Pancreas (tissue), 10 donors: ENCODE results near the gene ZNF487. TPM values are rescaled to one million over a fixed set of nuclear protein-coding genes. Genes with fewer than 3 reads are reported as not detected.

Experiments used
- ATAC-seq, 4 donors: fragments of 200-7000 bp; cut with Tn5 transposase; one replicate each; pipeline versions ENCODE4 v1.8.0 to v1.9.1; 2020; ENCODE audit warnings: mild to moderate bottlenecking in 4 of 4, moderate library complexity in 4 of 4
- DNase-seq, 6 donors: peaks; one replicate each; pipeline ENCODE4 v3.0.0-alpha.2; 2020
- FAIRE-seq: peaks from 2 replicates; lab custom pipeline; 2012; peaks lifted over from hg19 to GRCh38; lab: Jason Lieb, UNC
- H3K27ac ChIP-seq, 4 donors: fragments of 200-600 bp; sonication (generic); 1 replicate in 3 of 4; 2 replicates in 1 of 4; pipeline versions ENCODE4 v1.5.0 to v1.8.0; 2020
- H3K27me3 ChIP-seq, 4 donors: fragments of 200-600 bp; one replicate each; pipeline ENCODE4 v1.8.0; 2021
- H3K36me3 ChIP-seq, 3 donors: fragments of 200-600 bp; sonication (generic) in 1 of 3; one replicate each; pipeline versions ENCODE4 v1.5.0 to v1.8.0; 2020 to 2021
- H3K4me1 ChIP-seq, 3 donors: fragments of 200-600 bp; one replicate each; pipeline ENCODE4 v1.8.0; 2021
- H3K4me3 ChIP-seq, 4 donors: fragments of 200-600 bp; sonication (generic) in 2 of 4; one replicate each; pipeline versions ENCODE4 v1.5.0 to v1.8.0; 2020 to 2021
- H3K9me3 ChIP-seq, 4 donors: fragments of 200-600 bp; one replicate each; pipeline ENCODE4 v1.8.0; 2021
- WGBS, 2 donors: extraction: QIAGEN DNeasy Blood & Tissue Kit; methylation state at CpG; one replicate each; pipeline ENCODE4 v1.1.7; 2013; 5-methylcytosine and 5-hydroxymethylcytosine counted together
- intact Hi-C, 3 donors: fragments of 100-400 bp; cut with DNase I; formaldehyde crosslinking; loops; one replicate each; pipeline versions ENCODE4 v1.11.1 to v1.14.2; 2022
- polyA plus RNA-seq, 2 donors: library from polyadenylated mRNA; stranded (reverse); fragments of 200-250 nt; gene quantifications; one replicate each; pipeline ENCODE4 v1.2.3, GENCODE V29; 2013
- total RNA-seq, 6 donors: library from RNA; stranded (reverse); fragmentation: NEBNext Ultra II Directional in 4 of 6; extraction: Animal tissue kit (Norgen Biotek cat#: 25700) in 4 of 6; gene quantifications; one replicate each; pipeline versions ENCODE4 v1.2.1 to v1.2.4, GENCODE V29; 2021 to 2023
- TF ChIP-seq, protein P1 (sequence below), 4 donors: fragments of 200-600 bp; sonication (generic) in 3 of 4; IDR thresholded peaks; one replicate each; pipeline versions ENCODE4 v1.5.0 to v1.8.0; 2021; ENCODE audit warnings: antibody characterized with exemption in 4 of 4
- donor health status: healthy with polysubstance abuse.
- donor health status: DM: no; HTN: no; CAD: no; lungs with moderate emphysema.
- donor health status: DM: no; HTN: no; CAD: no.
- donor health status: control.
- donor health status: control.
- donor health status: Bipolar disorder and iron deficiency.
- donor health status: DM: yes; HTN: yes; CAD: no.
- donor health status: DM: no; HTN: no; CAD: no.
- donor health status: DM: no; HTN: no; CAD: no.
- donor health status: DM: yes; HTN: yes; CAD: no.

ZNF487 gene
- total and polyA plus RNA-seq, 8 donors: 0.85 to 5.0 (median 2.0) TPM

DNA sequence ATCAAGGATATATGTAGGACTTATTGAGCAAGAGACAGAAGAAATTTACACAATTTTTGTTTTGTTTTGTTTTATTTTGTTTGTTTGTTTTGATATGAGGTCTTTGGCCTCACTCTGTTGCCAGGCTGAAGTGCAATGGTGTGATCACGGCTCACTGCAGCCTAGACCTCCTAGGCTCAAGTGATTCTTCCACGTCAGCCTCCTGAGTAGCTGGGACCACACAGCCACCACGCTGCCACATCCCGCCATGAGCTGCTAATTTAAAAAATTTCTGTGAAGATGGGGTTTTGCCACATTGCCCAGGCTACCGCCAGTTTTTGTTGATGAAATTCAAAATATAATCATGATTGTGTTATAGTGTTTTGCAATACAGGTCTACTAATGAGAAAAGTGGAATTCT, 54.9 kb downstream of the ZNF487 start:
- no peak for FAIRE-seq
- Histone ChIP-seq H3K4me3 (no peak overlapping the region), H3K36me3 (no peaks in the 10 kb centered on the region), H3K27me3 (no peaks in the 10 kb centered on the region), H3K9me3 (no peaks in the 10 kb centered on the region), H3K4me1 (no peaks in the 10 kb centered on the region), H3K27ac (no peak overlapping the region)
- intact Hi-C loops: no loop called here
- ATAC-seq: no peak
- DNase-seq: no peak
- TF ChIP-seq, protein P1, sequence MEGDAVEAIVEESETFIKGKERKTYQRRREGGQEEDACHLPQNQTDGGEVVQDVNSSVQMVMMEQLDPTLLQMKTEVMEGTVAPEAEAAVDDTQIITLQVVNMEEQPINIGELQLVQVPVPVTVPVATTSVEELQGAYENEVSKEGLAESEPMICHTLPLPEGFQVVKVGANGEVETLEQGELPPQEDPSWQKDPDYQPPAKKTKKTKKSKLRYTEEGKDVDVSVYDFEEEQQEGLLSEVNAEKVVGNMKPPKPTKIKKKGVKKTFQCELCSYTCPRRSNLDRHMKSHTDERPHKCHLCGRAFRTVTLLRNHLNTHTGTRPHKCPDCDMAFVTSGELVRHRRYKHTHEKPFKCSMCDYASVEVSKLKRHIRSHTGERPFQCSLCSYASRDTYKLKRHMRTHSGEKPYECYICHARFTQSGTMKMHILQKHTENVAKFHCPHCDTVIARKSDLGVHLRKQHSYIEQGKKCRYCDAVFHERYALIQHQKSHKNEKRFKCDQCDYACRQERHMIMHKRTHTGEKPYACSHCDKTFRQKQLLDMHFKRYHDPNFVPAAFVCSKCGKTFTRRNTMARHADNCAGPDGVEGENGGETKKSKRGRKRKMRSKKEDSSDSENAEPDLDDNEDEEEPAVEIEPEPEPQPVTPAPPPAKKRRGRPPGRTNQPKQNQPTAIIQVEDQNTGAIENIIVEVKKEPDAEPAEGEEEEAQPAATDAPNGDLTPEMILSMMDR (IDR thresholded peaks at IDR 0.05): no peak
- 89 to 93% methylated on average over 5 of the region's 5 CpGs for WGBS, 2 donors

DNA sequence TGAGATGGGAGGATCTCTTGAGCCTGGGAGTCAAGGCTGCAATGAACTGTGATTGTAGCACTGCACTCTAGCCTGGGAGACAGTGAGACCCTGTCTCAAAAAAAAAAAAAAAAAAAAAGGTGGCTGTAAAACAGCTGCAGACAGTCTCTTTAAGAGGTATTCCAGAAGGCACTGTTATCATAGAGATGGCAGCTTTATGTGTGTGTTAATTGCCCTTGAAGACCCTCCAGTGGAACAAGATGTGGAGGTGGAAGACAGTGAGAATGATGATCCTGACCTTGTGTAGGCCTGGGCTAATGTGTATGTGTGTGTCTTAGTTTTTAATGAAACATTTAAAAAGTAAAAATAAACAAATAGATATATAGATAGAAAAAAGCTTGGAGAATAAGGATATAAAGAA, 66.0 kb downstream of the ZNF487 start:
- Histone ChIP-seq H3K27ac (no peak overlapping the region), H3K4me3 (no peak overlapping the region), H3K27me3 (no peaks in the 10 kb centered on the region), H3K36me3 (no peaks in the 10 kb centered on the region), H3K4me1 (no peaks in the 10 kb centered on the region), H3K9me3 (no peaks in the 10 kb centered on the region)
- no peak for DNase-seq
- FAIRE-seq: no peak
- TF ChIP-seq, protein P1 (IDR thresholded peaks at IDR 0.05): no peak
- intact Hi-C loops: no loop called here
- no peak for ATAC-seq

DNA sequence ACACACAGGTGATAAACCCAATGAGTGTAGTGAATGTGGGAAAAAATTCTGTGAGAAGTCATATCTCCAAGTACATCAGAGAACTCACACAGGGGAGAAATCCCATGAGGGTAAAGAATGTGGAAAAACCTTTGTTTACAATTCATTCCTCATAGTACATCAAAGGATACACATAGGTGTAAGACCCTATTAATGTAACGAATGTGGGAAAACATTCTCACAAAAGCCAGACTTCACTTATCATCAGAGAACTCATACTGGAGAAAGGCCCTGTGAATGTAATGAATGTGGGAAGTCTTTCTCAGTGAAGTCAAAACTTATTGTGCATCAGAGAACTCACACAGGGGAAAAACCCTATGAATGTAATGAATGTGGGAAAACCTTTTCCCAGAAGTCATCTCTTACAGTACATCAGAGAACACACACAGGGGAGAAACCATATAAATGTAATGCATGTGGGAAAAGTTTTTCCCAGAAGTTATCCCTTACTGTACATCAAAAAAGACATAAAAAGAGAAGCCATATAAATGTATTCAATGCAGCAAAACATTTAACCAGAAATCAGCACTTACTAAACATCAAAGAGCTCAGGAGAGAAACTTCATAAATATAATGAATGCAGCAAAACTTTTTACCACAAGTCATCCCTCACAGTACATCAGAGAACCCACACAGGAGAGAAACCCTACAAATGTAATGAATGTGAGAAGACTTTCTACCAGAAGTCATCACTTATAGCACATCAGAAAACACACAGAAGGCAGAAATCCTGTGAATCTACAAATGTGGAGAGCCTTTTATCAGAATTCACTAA, 87.7 kb downstream of the ZNF487 start:
- Histone ChIP-seq H3K4me3 (no peak overlapping the region), H3K27me3 (no peaks in the 10 kb centered on the region), H3K9me3 (no peaks in the 10 kb centered on the region), H3K27ac (no peak overlapping the region), H3K4me1 (no peaks in the 10 kb centered on the region), H3K36me3 (no peaks in the 10 kb centered on the region)
- TF ChIP-seq, protein P1 (IDR thresholded peaks at IDR 0.05): no peak
- 40 to 53% methylated on average over 1 of the region's 1 CpG for WGBS, 2 donors
- ATAC-seq (no peak), DNase-seq (no peak), FAIRE-seq (no peak)
- intact Hi-C loops: no loop called here

Other genes with a start within 250 kb of the ZNF487 start
- 1 to 10 TPM; 1.4 to 5.1 (median 3.1) TPM for gene RASGEF1A, start 170.0 kb upstream of the ZNF487 start, total RNA-seq
- gene RASGEF1A, start 170.0 kb upstream of the ZNF487 start, polyA plus RNA-seq: 1 to 10 TPM; 1.4 to 5.2 TPM
- gene FXYD4, start 65.5 kb upstream of the ZNF487 start, total RNA-seq: under 1 TPM in 1 of 6 donors, not detected in 5; 0.31 TPM
- gene FXYD4, start 65.5 kb upstream of the ZNF487 start, polyA plus RNA-seq: under 1 TPM in 1 of 2 donors, not detected in 1; 0.28 TPM
- gene HNRNPF, start 27.9 kb upstream of the ZNF487 start, total RNA-seq: 100 to 1,000 TPM in 1 of 6 donors, 10 to 100 TPM in 5; 51.9 to 103 (median 84.5) TPM
- 10 to 100 TPM; 26.5 to 56.8 TPM for gene HNRNPF, start 27.9 kb upstream of the ZNF487 start, polyA plus RNA-seq
- 1 to 10 TPM; 1.2 to 3.5 (median 2.4) TPM for gene ZNF239, start 137.5 kb downstream of the ZNF487 start, total RNA-seq
- 1 to 10 TPM; 4.8 to 5.1 TPM for gene ZNF239, start 137.5 kb downstream of the ZNF487 start, polyA plus RNA-seq
- gene ZNF485, start 169.3 kb downstream of the ZNF487 start, total RNA-seq: 1 to 10 TPM; 3.5 to 5.7 (median 4.3) TPM
- gene ZNF485, start 169.3 kb downstream of the ZNF487 start, polyA plus RNA-seq: 1 to 10 TPM; 2.8 to 3.3 TPM
- gene ZNF32, start 211.8 kb downstream of the ZNF487 start, total RNA-seq: 10 to 100 TPM; 14.8 to 24.5 (median 19.5) TPM
- 10 to 100 TPM; 46.1 to 56.3 TPM for gene ZNF32, start 211.8 kb downstream of the ZNF487 start, polyA plus RNA-seq